Endothelial cell of umbilical vein (primary cell): ENCODE measurements around the gene IMPG2. TPM values are rescaled to one million over a fixed set of nuclear protein-coding genes. Genes with fewer than 3 reads are reported as not detected.

Experiments used
- BruUV-seq: library from RNA; stranded (reverse); fragments of 400-500 nt; replicated peaks from 2 replicates; lab custom pipeline; 2021; lab: Mats Ljungman, UMichigan
- CTCF ChIA-PET: fragments of 300-600, 350-600 bp; sonication (Branson Sonifier 250); formaldehyde crosslinking; loops from one replicate; lab custom pipeline; 2021; ENCODE audit warnings: antibody characterized with exemption, inconsistent platforms; lab: Charles Lee
- POLR2A ChIA-PET: fragments of 300-600, 350-600 bp; sonication (Branson Sonifier 250); formaldehyde crosslinking; loops from one replicate; lab custom pipeline; 2021; ENCODE audit warnings: antibody characterized with exemption, inconsistent platforms; lab: Charles Lee
- DNase-seq: peaks from one replicate; pipeline ENCODE4 v3.0.0-alpha.2; 2011; ENCODE audit warnings: low read depth, low spot score
- FAIRE-seq: peaks from 2 replicates; lab custom pipeline; 2011; peaks lifted over from hg19 to GRCh38; lab: Jason Lieb, UNC
- H2AFZ ChIP-seq: 2 replicates; pipeline ENCODE4 v1.6.0; 2012; ENCODE audit warnings: low read depth, low read length, control low read depth, inconsistent platforms
- H3K27ac ChIP-seq: 2 replicates; pipeline ENCODE4 v1.5.1; 2011; ENCODE audit warnings: low read depth, mild to moderate bottlenecking, control low read depth, low read length, moderate library complexity; ENCODE audit not compliant: insufficient read depth
- H3K27me3 ChIP-seq, 2 experiments: 2 replicates each; pipeline versions ENCODE4 v1.6.0 to v1.6.1; 2011; ENCODE audit warnings: low read length in 2 of 2, mixed read lengths in 1 of 2; ENCODE audit not compliant: control insufficient read depth in 2 of 2, insufficient read depth in 2 of 2
- H3K36me3 ChIP-seq, 2 experiments: 2 replicates in 1 of 2; 3 replicates in 1 of 2; pipeline ENCODE4 v1.5.1; 2011; ENCODE audit warnings: low read length in 2 of 2, mild to moderate bottlenecking in 1 of 2, moderate library complexity in 1 of 2; ENCODE audit not compliant: control insufficient read depth in 2 of 2, insufficient read depth in 2 of 2; ENCODE audit errors: extremely low read depth in 1 of 2
- H3K4me1 ChIP-seq: 3 replicates; pipeline ENCODE4 v1.5.1; 2011; ENCODE audit warnings: mild to moderate bottlenecking, low read length; ENCODE audit not compliant: control insufficient read depth, insufficient read depth; ENCODE audit errors: extremely low read depth
- H3K4me2 ChIP-seq: 2 replicates; pipeline ENCODE4 v1.6.1; 2011; ENCODE audit warnings: low read length, control low read depth, mixed read lengths; ENCODE audit not compliant: insufficient read depth
- H3K4me3 ChIP-seq, 3 experiments: fragments of 200-600 bp in 1 of 3; sonication (generic), shearing (Covaris generic) in 1 of 3; replicated peaks in 1 of 3; 2 replicates each; pipeline ENCODE4 v1.5.1; 2011 to 2016; ENCODE audit warnings: control low read depth in 3 of 3, low read length in 3 of 3, mild to moderate bottlenecking in 2 of 3, inconsistent platforms in 1 of 3, low read depth in 1 of 3, moderate library complexity in 1 of 3; ENCODE audit not compliant: insufficient read depth in 1 of 3
- H3K79me2 ChIP-seq: 2 replicates; pipeline ENCODE4 v1.6.0; 2012; ENCODE audit warnings: low read length, inconsistent platforms; ENCODE audit not compliant: control insufficient read depth, insufficient read depth
- H3K9ac ChIP-seq: replicated peaks from 2 replicates; pipeline ENCODE3; 2011; ENCODE audit warnings: low read length, control low read depth; ENCODE audit not compliant: insufficient read depth; ENCODE audit errors: extremely low read depth
- H3K9me1 ChIP-seq: replicated peaks from 3 replicates; pipeline ENCODE4 v1.6.0; 2011; ENCODE audit warnings: mild to moderate bottlenecking, low read length; ENCODE audit not compliant: control insufficient read depth, insufficient read depth; ENCODE audit errors: extremely low read depth
- H3K9me3 ChIP-seq: replicated peaks from 2 replicates; pipeline ENCODE4 v1.5.1; 2012; ENCODE audit warnings: low read length, inconsistent platforms; ENCODE audit not compliant: control insufficient read depth, insufficient read depth
- H4K20me1 ChIP-seq: replicated peaks from 2 replicates; pipeline ENCODE3; 2011; ENCODE audit warnings: mild to moderate bottlenecking, low read length; ENCODE audit not compliant: control insufficient read depth, insufficient read depth; ENCODE audit errors: extremely low read depth
- EZH2 ChIP-seq: IDR thresholded peaks from 2 replicates; pipeline ENCODE4 v1.6.1; 2012; ENCODE audit warnings: borderline replicate concordance, low read depth, mild to moderate bottlenecking, moderate library complexity, low read length, inconsistent platforms; ENCODE audit not compliant: severe bottlenecking
- FOS ChIP-seq: IDR thresholded peaks from 2 replicates; pipeline ENCODE4 v1.6.1; 2011; ENCODE audit warnings: mild to moderate bottlenecking, low read length, moderate library complexity, borderline replicate concordance; ENCODE audit not compliant: insufficient read depth
- GATA2 ChIP-seq: IDR thresholded peaks from 2 replicates; pipeline ENCODE4 v1.7.0; 2011; ENCODE audit warnings: low read depth, mild to moderate bottlenecking, moderate library complexity, mixed read lengths, low read length; ENCODE audit not compliant: insufficient read length, insufficient read depth
- JUN ChIP-seq: IDR thresholded peaks from 2 replicates; pipeline ENCODE4 v1.6.1; 2011; ENCODE audit warnings: borderline replicate concordance, low read depth; ENCODE audit not compliant: insufficient read length, insufficient read depth
- MYC ChIP-seq: IDR thresholded peaks from one replicate; pipeline ENCODE4 v1.6.1; 2011; ENCODE audit warnings: mild to moderate bottlenecking, low read depth, low read length
- POLR2A ChIP-seq: IDR thresholded peaks from 2 replicates; pipeline ENCODE4 v1.6.1; 2012; ENCODE audit warnings: low read depth, mild to moderate bottlenecking, control low read depth, low read length
- POLR2AphosphoS5 ChIP-seq: IDR thresholded peaks from 2 replicates; pipeline ENCODE4 v1.6.1; 2012; ENCODE audit warnings: low read depth, mild to moderate bottlenecking, control low read depth, low read length, moderate library complexity; ENCODE audit not compliant: insufficient read depth
- dilution Hi-C: fragments of 300-500 bp; cut with MboI; formaldehyde crosslinking; loops from one replicate; pipeline ENCODE4 v1.15.0; 2019; ENCODE audit warnings: low sequenced_read_pairs; ENCODE audit not compliant: extremely low pct_ligation_motif_present
- intact Hi-C: fragments of 100-400 bp; cut with micrococcal nuclease; formaldehyde crosslinking; loops from one replicate; pipeline ENCODE4 v1.10.0; 2022
- polyA plus RNA-seq, 4 experiments: library from polyadenylated mRNA; depleted of rRNA in 3 of 4; stranded (reverse) in 3 of 4; unstranded in 1 of 4; fragments of >200 nt; gene quantifications; 2 replicates each; pipeline versions ENCODE4 v1.2.1 to v1.2.3, GENCODE V29; 2011 to 2012; ENCODE audit warnings: missing spikeins in 1 of 4
- total RNA-seq: library from RNA; stranded (reverse); gene quantifications from 2 replicates; pipeline ENCODE4 v1.2.3, GENCODE V29; 2021
- TF ChIP-seq, protein P1 (sequence below), 2 donors: IDR thresholded peaks; 1 replicate in 1 of 2; 2 replicates in 1 of 2; pipeline ENCODE4 v1.5.1; 2011; ENCODE audit warnings: low read length in 2 of 2, mild to moderate bottlenecking in 2 of 2, moderate library complexity in 2 of 2, control low read depth in 1 of 2, inconsistent platforms in 1 of 2, low read depth in 1 of 2; ENCODE audit not compliant: insufficient read depth in 1 of 2; ENCODE audit errors: extremely low read depth in 1 of 2
- TF ChIP-seq, protein P2 (sequence below): IDR thresholded peaks from 2 replicates; pipeline ENCODE4 v1.6.1; 2011; ENCODE audit not compliant: insufficient read depth, insufficient read length

Gene IMPG2
- total and polyA plus RNA-seq, 2 donors (not counting 3 experiments of a cell fraction or from before 2014, with no cell fraction given) = 0.39 to 0.71 TPM

GRCh38 chr3:101268971-101269671 lies 51.3 kb downstream of the IMPG2 start:
- no peak for TF ChIP-seq MYC
- TF ChIP-seq JUN = no peak
- TF ChIP-seq, protein P1, sequence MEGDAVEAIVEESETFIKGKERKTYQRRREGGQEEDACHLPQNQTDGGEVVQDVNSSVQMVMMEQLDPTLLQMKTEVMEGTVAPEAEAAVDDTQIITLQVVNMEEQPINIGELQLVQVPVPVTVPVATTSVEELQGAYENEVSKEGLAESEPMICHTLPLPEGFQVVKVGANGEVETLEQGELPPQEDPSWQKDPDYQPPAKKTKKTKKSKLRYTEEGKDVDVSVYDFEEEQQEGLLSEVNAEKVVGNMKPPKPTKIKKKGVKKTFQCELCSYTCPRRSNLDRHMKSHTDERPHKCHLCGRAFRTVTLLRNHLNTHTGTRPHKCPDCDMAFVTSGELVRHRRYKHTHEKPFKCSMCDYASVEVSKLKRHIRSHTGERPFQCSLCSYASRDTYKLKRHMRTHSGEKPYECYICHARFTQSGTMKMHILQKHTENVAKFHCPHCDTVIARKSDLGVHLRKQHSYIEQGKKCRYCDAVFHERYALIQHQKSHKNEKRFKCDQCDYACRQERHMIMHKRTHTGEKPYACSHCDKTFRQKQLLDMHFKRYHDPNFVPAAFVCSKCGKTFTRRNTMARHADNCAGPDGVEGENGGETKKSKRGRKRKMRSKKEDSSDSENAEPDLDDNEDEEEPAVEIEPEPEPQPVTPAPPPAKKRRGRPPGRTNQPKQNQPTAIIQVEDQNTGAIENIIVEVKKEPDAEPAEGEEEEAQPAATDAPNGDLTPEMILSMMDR (IDR thresholded peaks at IDR 0.05; ENCODE audit: extremely low read depth in 1 of 2, insufficient read depth in 1 of 2, low read depth in 1 of 2, low read length in 2 of 2) = no peak

GRCh38 chr3:101268141-101268540 lies 52.2 kb downstream of the IMPG2 start:
- POLR2A ChIA-PET = no interaction called here
- CTCF ChIA-PET = interaction anchor here (0.7 to 1.4 kb wide), 3 partner anchors 9 to 10 kb away, joined by 3 read pairs; no protein-coding TSS in a partner anchor

More at GRCh38 chr3:101268971-101269671, 51.3 kb downstream of the IMPG2 start:
- intact Hi-C loops (no loop called here), dilution Hi-C loops (no loop called here)
- ChIA-PET POLR2A (no interaction called here), CTCF (interaction anchor here (0.6 to 1.4 kb wide), 5 partner anchors 8 to 33 kb away, joined by 3 to 4 read pairs (median 3); no protein-coding TSS in a partner anchor)
- FAIRE-seq (no peak), DNase-seq (no peak)
- no peaks in the 10 kb centered on the region for H3K9me3 ChIP-seq
- H3K4me1 ChIP-seq = no peaks in the 10 kb centered on the region
- no TSS peak for BruUV-seq
- H3K4me2 ChIP-seq = no peak overlapping the region
- H4K20me1 ChIP-seq = no peaks in the 10 kb centered on the region
- H3K27me3 ChIP-seq = no peaks in the 10 kb centered on the region
- H3K9me1 ChIP-seq = no peaks in the 10 kb centered on the region
- no peak overlapping the region for H3K27ac ChIP-seq
- H3K79me2 ChIP-seq = no peaks in the 10 kb centered on the region
- no peak overlapping the region for H3K9ac ChIP-seq
- no peak overlapping the region for H3K4me3 ChIP-seq
- no peaks in the 10 kb centered on the region for H3K36me3 ChIP-seq
- no peak overlapping the region for H2AFZ ChIP-seq

More at GRCh38 chr3:101268141-101268540, 52.2 kb downstream of the IMPG2 start:
- BruUV-seq = no TSS peak
- TF ChIP-seq, protein P2, sequence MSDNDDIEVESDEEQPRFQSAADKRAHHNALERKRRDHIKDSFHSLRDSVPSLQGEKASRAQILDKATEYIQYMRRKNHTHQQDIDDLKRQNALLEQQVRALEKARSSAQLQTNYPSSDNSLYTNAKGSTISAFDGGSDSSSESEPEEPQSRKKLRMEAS = no peak
- TF ChIP-seq POLR2A (no peak), JUN (no peak), POLR2AphosphoS5 (no peak), FOS (no peak), EZH2 (no peak), GATA2 (no peak), MYC (no peak)
- TF ChIP-seq, protein P1 (IDR thresholded peaks at IDR 0.05; ENCODE audit: extremely low read depth in 1 of 2, insufficient read depth in 1 of 2, low read depth in 1 of 2, low read length in 2 of 2) = no peak
- FAIRE-seq = no peak
- dilution Hi-C loops = no loop called here
- Histone ChIP-seq H3K36me3 (no peaks in the 10 kb centered on the region), H3K79me2 (no peaks in the 10 kb centered on the region), H4K20me1 (no peaks in the 10 kb centered on the region), H3K27me3 (no peaks in the 10 kb centered on the region), H2AFZ (no peak overlapping the region), H3K4me2 (no peak overlapping the region), H3K4me1 (no peaks in the 10 kb centered on the region), H3K9me1 (no peaks in the 10 kb centered on the region), H3K9me3 (no peaks in the 10 kb centered on the region), H3K27ac (no peak overlapping the region), H3K9ac (no peak overlapping the region), H3K4me3 (no peak overlapping the region)
- DNase-seq = no peak
- intact Hi-C loops = no loop called here
